Loucy (cell line): Measurements from ENCODE around the gene TGFBR3.

ENCODE experiments used
- CTCF ChIP-seq: fragments of 200-600 bp; sonication (generic); conservative IDR thresholded peaks from 2 replicates; pipeline ENCODE4 v1.5.1; 2014; ENCODE audit warnings: mild to moderate bottlenecking, antibody characterized with exemption, low read length
- EZH2phosphoT487 ChIP-seq: fragments of 200-600 bp; IDR thresholded peaks from 2 replicates; pipeline ENCODE4 v1.6.1; 2018; ENCODE audit warnings: antibody characterized with exemption, mild to moderate bottlenecking, moderate library complexity, borderline replicate concordance

- no peak for TF ChIP-seq CTCF
- no peak for TF ChIP-seq EZH2phosphoT487
Measured at GRCh38 chr1:91792489-91793071, 93.4 kb downstream of the TGFBR3 start.
